Caco-2 (cell line): Measurements from ENCODE around the gene ASGR1. TPM values are rescaled to one million over a fixed set of nuclear protein-coding genes. Genes with fewer than 3 reads are reported as not detected.

Experiments
- BruUV-seq: library from RNA; stranded (reverse); fragments of 400-500 nt; replicated peaks from 2 replicates; lab custom pipeline; 2021; lab: Mats Ljungman, UMichigan
- CTCF ChIA-PET: fragments of 300-600 bp; sonication (Branson Sonifier 250); formaldehyde crosslinking; loops from one replicate; lab custom pipeline; 2022; ENCODE audit warnings: antibody characterized with exemption; lab: Charles Lee
- POLR2A ChIA-PET: fragments of 300-600 bp; sonication (Branson Sonifier 250); formaldehyde crosslinking; loops from one replicate; lab custom pipeline; 2022; ENCODE audit warnings: antibody characterized with exemption; lab: Charles Lee
- DNase-seq, 2 experiments: peaks; one replicate each; pipeline versions ENCODE4 v3.0.0 to v3.0.0-alpha.2; 2020 to 2022
- H3K27me3 ChIP-seq: replicated peaks from 2 replicates; pipeline ENCODE4 v1.6.0; 2011; ENCODE audit warnings: low read length; ENCODE audit not compliant: control insufficient read depth, insufficient read depth
- H3K36me3 ChIP-seq: 2 replicates; pipeline ENCODE4 v1.5.1; 2011; ENCODE audit warnings: low read length; ENCODE audit not compliant: control insufficient read depth, insufficient read depth
- H3K4me1 ChIP-seq: fragments of 250-450 bp; sonication (Bioruptor Pico); 2 replicates; pipeline ENCODE4 v1.5.1; 2020; ENCODE audit warnings: mild to moderate bottlenecking
- H3K4me3 ChIP-seq: 2 replicates; pipeline ENCODE4 v1.5.1; 2011; ENCODE audit warnings: low read depth, mild to moderate bottlenecking, control low read depth, low read length
- H3K9me3 ChIP-seq: fragments of 250-450 bp; sonication (Bioruptor Pico); 2 replicates; pipeline ENCODE4 v1.5.1; 2020; ENCODE audit warnings: mild to moderate bottlenecking, moderate library complexity
- H3K27ac Mint-ChIP-seq: one replicate; pipeline ENCODE4 v1.8.0; 2022; ENCODE audit warnings: mixed read lengths; ENCODE audit not compliant: unreplicated experiment
- H3K27me3 Mint-ChIP-seq: one replicate; pipeline ENCODE4 v1.8.0; 2022; ENCODE audit warnings: mixed read lengths; ENCODE audit not compliant: insufficient read depth, unreplicated experiment
- H3K36me3 Mint-ChIP-seq: one replicate; pipeline ENCODE4 v1.8.0; 2022; ENCODE audit warnings: mild to moderate bottlenecking, mixed read lengths; ENCODE audit not compliant: insufficient read depth, unreplicated experiment
- H3K4me1 Mint-ChIP-seq: one replicate; pipeline ENCODE4 v1.8.0; 2022; ENCODE audit warnings: low read depth, mixed read lengths; ENCODE audit not compliant: unreplicated experiment
- H3K4me3 Mint-ChIP-seq: one replicate; pipeline ENCODE4 v1.8.0; 2022; ENCODE audit warnings: mild to moderate bottlenecking, moderate library complexity, mixed read lengths; ENCODE audit not compliant: unreplicated experiment
- H3K9me3 Mint-ChIP-seq: one replicate; pipeline ENCODE4 v1.8.0; 2022; ENCODE audit warnings: mixed read lengths; ENCODE audit not compliant: unreplicated experiment
- CTCF ChIP-seq, 2 experiments: fragments of 200-600 bp in 1 of 2; IDR thresholded peaks; 1 replicate in 1 of 2; 2 replicates in 1 of 2; pipeline versions ENCODE4 v1.5.1 to v1.8.0; 2011 to 2022; ENCODE audit warnings: antibody characterized with exemption in 1 of 2, control low read depth in 1 of 2, inconsistent platforms in 1 of 2, low read depth in 1 of 2, low read length in 1 of 2, mild to moderate bottlenecking in 1 of 2, moderate library complexity in 1 of 2; ENCODE audit not compliant: insufficient read depth in 1 of 2, severe bottlenecking in 1 of 2, unreplicated experiment in 1 of 2
- intact Hi-C: fragments of 100-400 bp; cut with micrococcal nuclease; formaldehyde crosslinking; loops from one replicate; pipeline ENCODE4 v1.10.0; 2022; ENCODE audit not compliant: unreplicated experiment
- total RNA-seq: library from RNA; stranded (reverse); gene quantifications from 2 replicates; pipeline ENCODE4 v1.2.3, GENCODE V29; 2022

Gene ASGR1
- total RNA-seq, 1 experiment from 2014 or later, result 9.2 TPM

GRCh38 chr17:7191069-7191468, 11.9 kb upstream of the ASGR1 start:
- no peaks in the 10 kb centered on the region for H3K36me3 Mint-ChIP-seq

GRCh38 chr17:7190276-7190917, 11.2 kb upstream of the ASGR1 start:
- no peak for DNase-seq
- Mint-ChIP-seq H3K9me3 (no peaks in the 10 kb centered on the region), H3K27ac (no peak overlapping the region), H3K36me3 (no peaks in the 10 kb centered on the region), H3K27me3 (no peaks in the 10 kb centered on the region), H3K4me3 (no peak overlapping the region), H3K4me1 (no peaks in the 10 kb centered on the region)
- ChIA-PET CTCF (interaction anchor here (0.5 to 1.3 kb wide), 3 partner anchors 12 to 24 kb away, joined by 4 to 8 read pairs (median 6); no protein-coding TSS in a partner anchor), POLR2A (no interaction called here)
- Histone ChIP-seq H3K4me3 (no peak overlapping the region), H3K36me3 (no peaks in the 10 kb centered on the region), H3K27me3 (no peaks in the 10 kb centered on the region), H3K9me3 (no peaks in the 10 kb centered on the region), H3K4me1 (peaks cover 4% of the 10 kb centered on the region)
- intact Hi-C loops, result no loop called here
- TF ChIP-seq CTCF (IDR thresholded peaks at IDR 0.05; ENCODE audit: insufficient read depth in 1 of 2, low read depth in 1 of 2, low read length in 1 of 2, severe bottlenecking in 1 of 2, unreplicated experiment in 1 of 2), result no peak
- no TSS peak for BruUV-seq

More at GRCh38 chr17:7191069-7191468, 11.9 kb upstream of the ASGR1 start:
- ChIA-PET POLR2A (no interaction called here), CTCF (interaction anchor here (0.5 to 1.3 kb wide), 3 partner anchors 12 to 23 kb away, joined by 4 to 8 read pairs (median 6); no protein-coding TSS in a partner anchor)
- H3K9me3 ChIP-seq, result no peaks in the 10 kb centered on the region
- no peak overlapping the region for H3K4me3 ChIP-seq
- H3K4me3 Mint-ChIP-seq, result peak overlapping the region; percentile 22
- peaks cover 4% of the 10 kb centered on the region for H3K4me1 ChIP-seq
- intact Hi-C loops, result loop anchor here (1.0 kb wide), 1 partner anchor 28 kb away; the partner anchor contains the start of genes ACADVL and DLG4
- DNase-seq, result no peak
- no peaks in the 10 kb centered on the region for H3K27me3 Mint-ChIP-seq
- no peaks in the 10 kb centered on the region for H3K36me3 ChIP-seq
- no TSS peak for BruUV-seq
- no peaks in the 10 kb centered on the region for H3K27me3 ChIP-seq
- peak overlapping the region; percentile 59 for H3K27ac Mint-ChIP-seq
- H3K4me1 Mint-ChIP-seq, result no peaks in the 10 kb centered on the region
- no peaks in the 10 kb centered on the region for H3K9me3 Mint-ChIP-seq
- TF ChIP-seq CTCF (IDR thresholded peaks at IDR 0.05; ENCODE audit: insufficient read depth in 1 of 2, low read depth in 1 of 2, low read length in 1 of 2, severe bottlenecking in 1 of 2, unreplicated experiment in 1 of 2), result no peak

- no peak for TF ChIP-seq CTCF (IDR thresholded peaks at IDR 0.05; ENCODE audit: insufficient read depth in 1 of 2, low read depth in 1 of 2, low read length in 1 of 2, severe bottlenecking in 1 of 2, unreplicated experiment in 1 of 2)
- H3K4me3 ChIP-seq, result no peak overlapping the region
- no peaks in the 10 kb centered on the region for H3K36me3 ChIP-seq
- H3K9me3 Mint-ChIP-seq, result no peaks in the 10 kb centered on the region
- no peaks in the 10 kb centered on the region for H3K27me3 ChIP-seq
- H3K4me3 Mint-ChIP-seq, result no peak overlapping the region
- peak overlapping the region; percentile 12 for H3K27ac Mint-ChIP-seq
- CTCF ChIA-PET, result interaction anchor here (0.7 kb wide), 1 partner anchor 243 kb away, joined by 3 read pairs; no protein-coding TSS in a partner anchor
- BruUV-seq, result no TSS peak
- H3K9me3 ChIP-seq, result no peaks in the 10 kb centered on the region
- no peaks in the 10 kb centered on the region for H3K4me1 ChIP-seq
- H3K27me3 Mint-ChIP-seq, result no peaks in the 10 kb centered on the region
- intact Hi-C loops, result no loop called here
- DNase-seq, result no peak
- H3K36me3 Mint-ChIP-seq, result no peaks in the 10 kb centered on the region
- H3K4me1 Mint-ChIP-seq, result no peaks in the 10 kb centered on the region
- POLR2A ChIA-PET, result no interaction called here
Measured at GRCh38 chr17:7186241-7186640, 7.1 kb upstream of the ASGR1 start.
